IMR-90 (cell line): ENCODE data around the gene RNFT2.

ENCODE experiments used
- CTCF ChIP-seq: conservative IDR thresholded peaks from 2 replicates; pipeline ENCODE4 v1.5.1; 2012; ENCODE audit warnings: mild to moderate bottlenecking, low read depth, low read length, improper control_type of control experiment
- MXI1 ChIP-seq: IDR thresholded peaks from 2 replicates; pipeline ENCODE4 v1.6.1; 2012; ENCODE audit warnings: low read depth, mild to moderate bottlenecking, low read length, moderate library complexity, borderline replicate concordance
- POLR2A ChIP-seq: IDR thresholded peaks from 2 replicates; pipeline ENCODE4 v1.6.1; 2012; ENCODE audit warnings: mild to moderate bottlenecking, low read depth, low read length
- TF ChIP-seq, protein P1 (sequence below): fragments of 150-350 bp; IDR thresholded peaks from 2 replicates; pipeline ENCODE4 v1.6.1; 2016; ENCODE audit warnings: low read depth, mild to moderate bottlenecking, low read length, moderate library complexity, borderline replicate concordance

- TF ChIP-seq CTCF (no peak), POLR2A (no peak), MXI1 (no peak)
- TF ChIP-seq, protein P1, sequence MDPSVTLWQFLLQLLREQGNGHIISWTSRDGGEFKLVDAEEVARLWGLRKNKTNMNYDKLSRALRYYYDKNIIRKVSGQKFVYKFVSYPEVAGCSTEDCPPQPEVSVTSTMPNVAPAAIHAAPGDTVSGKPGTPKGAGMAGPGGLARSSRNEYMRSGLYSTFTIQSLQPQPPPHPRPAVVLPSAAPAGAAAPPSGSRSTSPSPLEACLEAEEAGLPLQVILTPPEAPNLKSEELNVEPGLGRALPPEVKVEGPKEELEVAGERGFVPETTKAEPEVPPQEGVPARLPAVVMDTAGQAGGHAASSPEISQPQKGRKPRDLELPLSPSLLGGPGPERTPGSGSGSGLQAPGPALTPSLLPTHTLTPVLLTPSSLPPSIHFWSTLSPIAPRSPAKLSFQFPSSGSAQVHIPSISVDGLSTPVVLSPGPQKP = no peak
Measured at GRCh38 chr12:116890330-116890729, 152.2 kb downstream of the RNFT2 start.
